K562 (cell line): ENCODE data around the gene MAP3K14.
"Not testable (repeated sequence)": the region's sequence is repeated elsewhere in the genome, so short reads cannot be mapped to it uniquely, and the experiment has no call there.

Experiments
- BRD4 ChIP-seq: fragments of 200-600 bp; sonication (generic); IDR thresholded peaks from 2 replicates; pipeline ENCODE4 v1.6.1; 2017; ENCODE audit warnings: inconsistent platforms
- MAFG ChIP-seq: fragments of 450-650 bp; conservative IDR thresholded peaks from 2 replicates; pipeline ENCODE4 v1.6.1; 2016; ENCODE audit warnings: missing genetic modification characterization, missing compliant biosample characterization
- MYBL2 ChIP-seq, 2 experiments: fragments of 450-650 bp in 1 of 2; sonication (generic) in 1 of 2; formaldehyde crosslinking in 1 of 2; IDR thresholded peaks; 2 replicates each; pipeline versions ENCODE4 v1.6.1 to v1.8.1; 2017 to 2022; ENCODE audit warnings: borderline replicate concordance in 1 of 2, inconsistent platforms in 1 of 2, low read depth in 1 of 2, mild to moderate bottlenecking in 1 of 2, missing genetic modification reagents in 1 of 2, moderate library complexity in 1 of 2
- NFIC ChIP-seq: fragments of 450-650 bp; IDR thresholded peaks from 2 replicates; pipeline ENCODE4 v1.6.1; 2017; ENCODE audit warnings: mild to moderate bottlenecking, inconsistent platforms
- POLR2A ChIP-seq: fragments of 450-650 bp; conservative IDR thresholded peaks from 2 replicates; pipeline ENCODE4 v1.6.1; 2016
- SAFB ChIP-seq: fragments of 200-400 bp; formaldehyde crosslinking; IDR thresholded peaks from 2 replicates; pipeline ENCODE4 v1.6.1; 2017; ENCODE audit warnings: low read depth, low read length, borderline replicate concordance
- ZEB2 ChIP-seq: fragments of 450-650 bp; IDR thresholded peaks from 2 replicates; pipeline ENCODE4 v1.6.1; 2016
- ZNF431 ChIP-seq: sonication (generic); formaldehyde crosslinking; IDR thresholded peaks from 2 replicates; pipeline ENCODE4 v1.8.0; 2022; ENCODE audit warnings: mild to moderate bottlenecking, missing genetic modification reagents
- TF ChIP-seq, protein P1 (sequence below): fragments of 250-450 bp; sonication (Bioruptor Pico); IDR thresholded peaks from 2 replicates; pipeline ENCODE4 v1.4.0; 2020
- TF ChIP-seq, protein P2 (sequence below), 3 experiments: IDR thresholded peaks in 2 of 3; conservative IDR thresholded peaks in 1 of 3; 2 replicates each; pipeline ENCODE4 v1.5.1; 2011 to 2012; ENCODE audit warnings: low read length in 3 of 3, mild to moderate bottlenecking in 3 of 3, control low read depth in 2 of 3, improper control_type of control experiment in 1 of 3, inconsistent platforms in 1 of 3, low read depth in 1 of 3, mixed read lengths in 1 of 3, moderate library complexity in 1 of 3; ENCODE audit not compliant: insufficient read depth in 2 of 3
- TF ChIP-seq, protein P3 (sequence below): fragments of 450-650 bp; IDR thresholded peaks from 2 replicates; pipeline ENCODE4 v1.6.1; 2016; ENCODE audit warnings: mild to moderate bottlenecking
- TF ChIP-seq, protein P4 (sequence below): fragments of 150-350 bp; conservative IDR thresholded peaks from 2 replicates; pipeline ENCODE4 v1.6.1; 2014; ENCODE audit warnings: low read length
- TF ChIP-seq, protein P5 (sequence below): sonication (generic); formaldehyde crosslinking; IDR thresholded peaks from 2 replicates; pipeline ENCODE4 v1.8.0; 2022; ENCODE audit warnings: mild to moderate bottlenecking, low read depth, missing genetic modification reagents

DNA sequence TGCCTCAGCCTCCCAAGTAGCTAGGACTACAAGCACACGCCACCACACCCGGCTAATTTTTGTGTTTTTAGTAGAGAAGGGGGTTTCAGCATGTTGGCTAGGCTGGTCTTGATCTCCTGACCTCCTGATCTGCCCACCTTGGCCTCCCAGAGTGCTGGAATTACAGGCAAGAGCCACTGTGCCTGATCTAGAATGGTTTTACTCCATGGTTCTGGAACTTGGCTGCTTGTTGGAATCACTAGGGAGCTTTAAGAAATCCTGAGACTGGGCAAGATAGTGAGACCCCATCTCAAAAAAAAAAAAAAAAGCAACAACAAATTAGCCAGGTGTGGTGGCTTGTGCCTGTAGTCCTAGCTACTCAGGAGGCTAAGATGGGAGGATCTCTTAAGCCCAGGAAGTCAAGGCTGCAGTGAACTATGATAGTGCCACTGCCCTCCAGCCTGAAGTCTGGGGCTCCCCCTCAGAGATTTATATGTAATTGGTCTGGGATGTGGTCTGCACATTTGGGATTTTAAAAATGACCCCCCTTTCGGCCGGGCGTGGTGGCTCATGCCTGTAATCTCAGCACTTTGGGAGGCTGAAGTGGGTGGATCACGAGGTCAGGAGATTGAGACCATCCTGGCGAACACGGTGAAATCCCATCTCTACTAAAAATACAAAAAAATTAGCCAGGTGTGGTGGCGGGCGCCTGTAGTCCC, 27.3 kb upstream of the MAP3K14 start:
- not testable (repeated sequence) for TF ChIP-seq BRD4; SAFB; POLR2A; MYBL2 (IDR thresholded peaks at IDR 0.05; ENCODE audit: low read depth); MYBL2 (CRISPR knock-in tag; IDR thresholded peaks at IDR 0.05; ENCODE audit: borderline replicate concordance); MAFG (tag); ZEB2; NFIC; ZNF431 (CRISPR knock-in tag)
- TF ChIP-seq, protein P1, sequence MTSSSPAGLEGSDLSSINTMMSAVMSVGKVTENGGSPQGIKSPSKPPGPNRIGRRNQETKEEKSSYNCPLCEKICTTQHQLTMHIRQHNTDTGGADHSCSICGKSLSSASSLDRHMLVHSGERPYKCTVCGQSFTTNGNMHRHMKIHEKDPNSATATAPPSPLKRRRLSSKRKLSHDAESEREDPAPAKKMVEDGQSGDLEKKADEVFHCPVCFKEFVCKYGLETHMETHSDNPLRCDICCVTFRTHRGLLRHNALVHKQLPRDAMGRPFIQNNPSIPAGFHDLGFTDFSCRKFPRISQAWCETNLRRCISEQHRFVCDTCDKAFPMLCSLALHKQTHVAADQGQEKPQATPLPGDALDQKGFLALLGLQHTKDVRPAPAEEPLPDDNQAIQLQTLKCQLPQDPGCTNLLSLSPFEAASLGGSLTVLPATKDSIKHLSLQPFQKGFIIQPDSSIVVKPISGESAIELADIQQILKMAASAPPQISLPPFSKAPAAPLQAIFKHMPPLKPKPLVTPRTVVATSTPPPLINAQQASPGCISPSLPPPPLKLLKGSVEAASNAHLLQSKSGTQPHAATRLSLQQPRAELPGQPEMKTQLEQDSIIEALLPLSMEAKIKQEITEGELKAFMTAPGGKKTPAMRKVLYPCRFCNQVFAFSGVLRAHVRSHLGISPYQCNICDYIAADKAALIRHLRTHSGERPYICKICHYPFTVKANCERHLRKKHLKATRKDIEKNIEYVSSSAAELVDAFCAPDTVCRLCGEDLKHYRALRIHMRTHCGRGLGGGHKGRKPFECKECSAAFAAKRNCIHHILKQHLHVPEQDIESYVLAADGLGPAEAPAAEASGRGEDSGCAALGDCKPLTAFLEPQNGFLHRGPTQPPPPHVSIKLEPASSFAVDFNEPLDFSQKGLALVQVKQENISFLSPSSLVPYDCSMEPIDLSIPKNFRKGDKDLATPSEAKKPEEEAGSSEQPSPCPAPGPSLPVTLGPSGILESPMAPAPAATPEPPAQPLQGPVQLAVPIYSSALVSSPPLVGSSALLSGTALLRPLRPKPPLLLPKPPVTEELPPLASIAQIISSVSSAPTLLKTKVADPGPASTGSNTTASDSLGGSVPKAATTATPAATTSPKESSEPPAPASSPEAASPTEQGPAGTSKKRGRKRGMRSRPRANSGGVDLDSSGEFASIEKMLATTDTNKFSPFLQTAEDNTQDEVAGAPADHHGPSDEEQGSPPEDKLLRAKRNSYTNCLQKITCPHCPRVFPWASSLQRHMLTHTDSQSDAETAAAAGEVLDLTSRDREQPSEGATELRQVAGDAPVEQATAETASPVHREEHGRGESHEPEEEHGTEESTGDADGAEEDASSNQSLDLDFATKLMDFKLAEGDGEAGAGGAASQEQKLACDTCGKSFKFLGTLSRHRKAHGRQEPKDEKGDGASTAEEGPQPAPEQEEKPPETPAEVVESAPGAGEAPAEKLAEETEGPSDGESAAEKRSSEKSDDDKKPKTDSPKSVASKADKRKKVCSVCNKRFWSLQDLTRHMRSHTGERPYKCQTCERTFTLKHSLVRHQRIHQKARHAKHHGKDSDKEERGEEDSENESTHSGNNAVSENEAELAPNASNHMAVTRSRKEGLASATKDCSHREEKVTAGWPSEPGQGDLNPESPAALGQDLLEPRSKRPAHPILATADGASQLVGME = not testable (repeated sequence)
- TF ChIP-seq, protein P2, sequence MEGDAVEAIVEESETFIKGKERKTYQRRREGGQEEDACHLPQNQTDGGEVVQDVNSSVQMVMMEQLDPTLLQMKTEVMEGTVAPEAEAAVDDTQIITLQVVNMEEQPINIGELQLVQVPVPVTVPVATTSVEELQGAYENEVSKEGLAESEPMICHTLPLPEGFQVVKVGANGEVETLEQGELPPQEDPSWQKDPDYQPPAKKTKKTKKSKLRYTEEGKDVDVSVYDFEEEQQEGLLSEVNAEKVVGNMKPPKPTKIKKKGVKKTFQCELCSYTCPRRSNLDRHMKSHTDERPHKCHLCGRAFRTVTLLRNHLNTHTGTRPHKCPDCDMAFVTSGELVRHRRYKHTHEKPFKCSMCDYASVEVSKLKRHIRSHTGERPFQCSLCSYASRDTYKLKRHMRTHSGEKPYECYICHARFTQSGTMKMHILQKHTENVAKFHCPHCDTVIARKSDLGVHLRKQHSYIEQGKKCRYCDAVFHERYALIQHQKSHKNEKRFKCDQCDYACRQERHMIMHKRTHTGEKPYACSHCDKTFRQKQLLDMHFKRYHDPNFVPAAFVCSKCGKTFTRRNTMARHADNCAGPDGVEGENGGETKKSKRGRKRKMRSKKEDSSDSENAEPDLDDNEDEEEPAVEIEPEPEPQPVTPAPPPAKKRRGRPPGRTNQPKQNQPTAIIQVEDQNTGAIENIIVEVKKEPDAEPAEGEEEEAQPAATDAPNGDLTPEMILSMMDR (IDR thresholded peaks at IDR 0.05 in 2 of 3, conservative IDR thresholded peaks at IDR 0.05 in 1 of 3; ENCODE audit: insufficient read depth in 2 of 3, low read depth in 1 of 3, low read length in 3 of 3) = not testable (repeated sequence)
- TF ChIP-seq, protein P3, sequence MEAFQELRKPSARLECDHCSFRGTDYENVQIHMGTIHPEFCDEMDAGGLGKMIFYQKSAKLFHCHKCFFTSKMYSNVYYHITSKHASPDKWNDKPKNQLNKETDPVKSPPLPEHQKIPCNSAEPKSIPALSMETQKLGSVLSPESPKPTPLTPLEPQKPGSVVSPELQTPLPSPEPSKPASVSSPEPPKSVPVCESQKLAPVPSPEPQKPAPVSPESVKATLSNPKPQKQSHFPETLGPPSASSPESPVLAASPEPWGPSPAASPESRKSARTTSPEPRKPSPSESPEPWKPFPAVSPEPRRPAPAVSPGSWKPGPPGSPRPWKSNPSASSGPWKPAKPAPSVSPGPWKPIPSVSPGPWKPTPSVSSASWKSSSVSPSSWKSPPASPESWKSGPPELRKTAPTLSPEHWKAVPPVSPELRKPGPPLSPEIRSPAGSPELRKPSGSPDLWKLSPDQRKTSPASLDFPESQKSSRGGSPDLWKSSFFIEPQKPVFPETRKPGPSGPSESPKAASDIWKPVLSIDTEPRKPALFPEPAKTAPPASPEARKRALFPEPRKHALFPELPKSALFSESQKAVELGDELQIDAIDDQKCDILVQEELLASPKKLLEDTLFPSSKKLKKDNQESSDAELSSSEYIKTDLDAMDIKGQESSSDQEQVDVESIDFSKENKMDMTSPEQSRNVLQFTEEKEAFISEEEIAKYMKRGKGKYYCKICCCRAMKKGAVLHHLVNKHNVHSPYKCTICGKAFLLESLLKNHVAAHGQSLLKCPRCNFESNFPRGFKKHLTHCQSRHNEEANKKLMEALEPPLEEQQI = not testable (repeated sequence)
- TF ChIP-seq, protein P4, sequence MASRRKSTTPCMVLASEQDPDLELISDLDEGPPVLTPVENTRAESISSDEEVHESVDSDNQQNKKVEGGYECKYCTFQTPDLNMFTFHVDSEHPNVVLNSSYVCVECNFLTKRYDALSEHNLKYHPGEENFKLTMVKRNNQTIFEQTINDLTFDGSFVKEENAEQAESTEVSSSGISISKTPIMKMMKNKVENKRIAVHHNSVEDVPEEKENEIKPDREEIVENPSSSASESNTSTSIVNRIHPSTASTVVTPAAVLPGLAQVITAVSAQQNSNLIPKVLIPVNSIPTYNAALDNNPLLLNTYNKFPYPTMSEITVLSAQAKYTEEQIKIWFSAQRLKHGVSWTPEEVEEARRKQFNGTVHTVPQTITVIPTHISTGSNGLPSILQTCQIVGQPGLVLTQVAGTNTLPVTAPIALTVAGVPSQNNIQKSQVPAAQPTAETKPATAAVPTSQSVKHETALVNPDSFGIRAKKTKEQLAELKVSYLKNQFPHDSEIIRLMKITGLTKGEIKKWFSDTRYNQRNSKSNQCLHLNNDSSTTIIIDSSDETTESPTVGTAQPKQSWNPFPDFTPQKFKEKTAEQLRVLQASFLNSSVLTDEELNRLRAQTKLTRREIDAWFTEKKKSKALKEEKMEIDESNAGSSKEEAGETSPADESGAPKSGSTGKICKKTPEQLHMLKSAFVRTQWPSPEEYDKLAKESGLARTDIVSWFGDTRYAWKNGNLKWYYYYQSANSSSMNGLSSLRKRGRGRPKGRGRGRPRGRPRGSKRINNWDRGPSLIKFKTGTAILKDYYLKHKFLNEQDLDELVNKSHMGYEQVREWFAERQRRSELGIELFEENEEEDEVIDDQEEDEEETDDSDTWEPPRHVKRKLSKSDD = not testable (repeated sequence)
- TF ChIP-seq, protein P5, sequence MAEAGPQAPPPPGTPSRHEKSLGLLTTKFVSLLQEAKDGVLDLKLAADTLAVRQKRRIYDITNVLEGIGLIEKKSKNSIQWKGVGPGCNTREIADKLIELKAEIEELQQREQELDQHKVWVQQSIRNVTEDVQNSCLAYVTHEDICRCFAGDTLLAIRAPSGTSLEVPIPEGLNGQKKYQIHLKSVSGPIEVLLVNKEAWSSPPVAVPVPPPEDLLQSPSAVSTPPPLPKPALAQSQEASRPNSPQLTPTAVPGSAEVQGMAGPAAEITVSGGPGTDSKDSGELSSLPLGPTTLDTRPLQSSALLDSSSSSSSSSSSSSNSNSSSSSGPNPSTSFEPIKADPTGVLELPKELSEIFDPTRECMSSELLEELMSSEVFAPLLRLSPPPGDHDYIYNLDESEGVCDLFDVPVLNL (CRISPR knock-in tag) = not testable (repeated sequence)
